IMR-90 (cell line): ENCODE data around the gene DLL1.

Experiments used
- BHLHE40 ChIP-seq: fragments of 150-350 bp; IDR thresholded peaks from 2 replicates; pipeline ENCODE4 v1.6.1; 2016; ENCODE audit warnings: mild to moderate bottlenecking, low read depth, low read length
- CEBPB ChIP-seq: IDR thresholded peaks from 2 replicates; pipeline ENCODE4 v1.6.1; 2012; ENCODE audit warnings: low read depth, low read length, improper control_type of control experiment
- MXI1 ChIP-seq: IDR thresholded peaks from 2 replicates; pipeline ENCODE4 v1.6.1; 2012; ENCODE audit warnings: low read depth, mild to moderate bottlenecking, low read length, moderate library complexity, borderline replicate concordance
- POLR2A ChIP-seq: IDR thresholded peaks from 2 replicates; pipeline ENCODE4 v1.6.1; 2012; ENCODE audit warnings: mild to moderate bottlenecking, low read depth, low read length
- SMC3 ChIP-seq: fragments of 150-350 bp; IDR thresholded peaks from 2 replicates; pipeline ENCODE4 v1.6.1; 2016; ENCODE audit warnings: low read depth, mild to moderate bottlenecking, antibody characterized with exemption, low read length, moderate library complexity
- TF ChIP-seq, protein P1 (sequence below): conservative IDR thresholded peaks from 2 replicates; pipeline ENCODE4 v1.5.1; 2012; ENCODE audit warnings: mild to moderate bottlenecking, low read depth, low read length, improper control_type of control experiment
- TF ChIP-seq, protein P2 (sequence below): fragments of 150-350 bp; IDR thresholded peaks from 2 replicates; pipeline ENCODE4 v1.6.1; 2017; ENCODE audit warnings: mild to moderate bottlenecking, antibody characterized with exemption, low read length, low read depth

DNA sequence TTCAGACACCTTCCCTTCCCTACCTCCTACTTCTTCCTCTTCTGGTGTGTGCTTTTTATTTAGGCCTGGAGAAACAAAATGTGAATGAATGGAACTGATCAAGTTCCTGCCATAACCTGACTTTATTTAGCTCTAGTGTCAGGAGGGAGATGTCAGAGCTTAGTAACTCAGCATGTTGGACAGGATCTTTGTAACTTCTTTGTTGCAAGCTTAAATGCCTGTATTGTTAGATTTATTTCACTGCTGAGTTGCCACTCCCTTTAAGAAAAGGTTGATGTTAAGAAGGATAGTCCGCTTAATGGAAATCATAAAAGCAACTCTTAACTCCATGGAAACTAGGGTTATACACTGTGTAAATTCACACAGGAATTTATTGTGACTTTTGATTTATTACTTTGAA is 17.9 kb upstream of the DLL1 start:
- TF ChIP-seq, protein P1, sequence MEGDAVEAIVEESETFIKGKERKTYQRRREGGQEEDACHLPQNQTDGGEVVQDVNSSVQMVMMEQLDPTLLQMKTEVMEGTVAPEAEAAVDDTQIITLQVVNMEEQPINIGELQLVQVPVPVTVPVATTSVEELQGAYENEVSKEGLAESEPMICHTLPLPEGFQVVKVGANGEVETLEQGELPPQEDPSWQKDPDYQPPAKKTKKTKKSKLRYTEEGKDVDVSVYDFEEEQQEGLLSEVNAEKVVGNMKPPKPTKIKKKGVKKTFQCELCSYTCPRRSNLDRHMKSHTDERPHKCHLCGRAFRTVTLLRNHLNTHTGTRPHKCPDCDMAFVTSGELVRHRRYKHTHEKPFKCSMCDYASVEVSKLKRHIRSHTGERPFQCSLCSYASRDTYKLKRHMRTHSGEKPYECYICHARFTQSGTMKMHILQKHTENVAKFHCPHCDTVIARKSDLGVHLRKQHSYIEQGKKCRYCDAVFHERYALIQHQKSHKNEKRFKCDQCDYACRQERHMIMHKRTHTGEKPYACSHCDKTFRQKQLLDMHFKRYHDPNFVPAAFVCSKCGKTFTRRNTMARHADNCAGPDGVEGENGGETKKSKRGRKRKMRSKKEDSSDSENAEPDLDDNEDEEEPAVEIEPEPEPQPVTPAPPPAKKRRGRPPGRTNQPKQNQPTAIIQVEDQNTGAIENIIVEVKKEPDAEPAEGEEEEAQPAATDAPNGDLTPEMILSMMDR: no peak
- no peak for TF ChIP-seq SMC3
- no peak for TF ChIP-seq CEBPB
- TF ChIP-seq POLR2A: no peak
- TF ChIP-seq, protein P2, sequence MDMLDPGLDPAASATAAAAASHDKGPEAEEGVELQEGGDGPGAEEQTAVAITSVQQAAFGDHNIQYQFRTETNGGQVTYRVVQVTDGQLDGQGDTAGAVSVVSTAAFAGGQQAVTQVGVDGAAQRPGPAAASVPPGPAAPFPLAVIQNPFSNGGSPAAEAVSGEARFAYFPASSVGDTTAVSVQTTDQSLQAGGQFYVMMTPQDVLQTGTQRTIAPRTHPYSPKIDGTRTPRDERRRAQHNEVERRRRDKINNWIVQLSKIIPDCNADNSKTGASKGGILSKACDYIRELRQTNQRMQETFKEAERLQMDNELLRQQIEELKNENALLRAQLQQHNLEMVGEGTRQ: no peak
- TF ChIP-seq BHLHE40: no peak
- no peak for TF ChIP-seq MXI1
